HG03378 (cell line): Measurements from ENCODE around the gene NLGN1.

Experiments used
- ATAC-seq: cut with Tn5 transposase; IDR thresholded peaks from one replicate; pipeline ENCODE4 v1.9.1; 2021; ENCODE audit warnings: mild to moderate bottlenecking, moderate library complexity; ENCODE audit not compliant: unreplicated experiment

NLGN1 gene

GRCh38 chr3:173624086-173624485 lies 226.5 kb downstream of the NLGN1 start:
- no peak for ATAC-seq

- no peak for ATAC-seq
These were observed 233.3 kb downstream of the NLGN1 start for GRCh38 chr3:173630849-173631248.

DNA sequence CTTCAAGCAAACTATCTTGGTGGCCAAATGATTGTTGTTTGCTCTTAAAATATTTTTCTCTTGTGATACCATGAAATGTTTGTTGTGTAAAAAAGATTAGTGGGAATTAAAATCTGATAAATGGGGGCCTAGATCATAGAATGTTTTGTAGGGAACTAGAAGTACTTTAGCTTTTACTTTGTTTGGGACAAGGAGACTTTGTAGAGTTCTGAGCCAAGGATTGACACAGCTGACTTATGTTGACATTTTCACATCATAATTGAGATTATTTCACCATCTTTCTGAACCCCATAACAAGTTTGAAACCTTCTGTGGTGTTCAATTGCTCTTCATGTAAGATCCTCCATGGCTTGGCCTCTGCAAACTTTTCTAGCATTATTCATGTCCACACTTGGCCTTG lies 235.4 kb downstream of the NLGN1 start:
- no peak for ATAC-seq

- ATAC-seq, result no peak
These were observed 238.3 kb downstream of the NLGN1 start for GRCh38 chr3:173635826-173636225.

GRCh38 chr3:173639098-173639497 lies 241.6 kb downstream of the NLGN1 start:
- ATAC-seq, result no peak

DNA sequence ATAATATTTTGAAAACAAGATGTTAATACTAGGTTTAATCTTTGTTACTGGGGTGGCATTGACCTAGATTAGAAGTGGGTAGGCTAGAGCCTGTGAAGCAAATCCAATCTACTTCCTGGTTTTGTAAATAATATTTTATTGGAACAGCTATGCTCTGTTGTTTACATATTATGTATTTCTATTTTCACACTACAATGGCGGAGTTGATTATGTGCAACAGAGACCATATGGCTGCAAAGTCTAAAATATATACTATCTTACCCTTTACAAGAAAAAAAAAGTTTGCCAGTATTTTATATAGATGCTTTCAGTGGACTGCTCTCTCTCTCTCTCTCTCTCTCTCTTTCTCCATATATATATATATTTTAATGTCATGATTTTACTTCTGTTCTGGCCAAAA lies 244.2 kb downstream of the NLGN1 start:
- no peak for ATAC-seq

DNA sequence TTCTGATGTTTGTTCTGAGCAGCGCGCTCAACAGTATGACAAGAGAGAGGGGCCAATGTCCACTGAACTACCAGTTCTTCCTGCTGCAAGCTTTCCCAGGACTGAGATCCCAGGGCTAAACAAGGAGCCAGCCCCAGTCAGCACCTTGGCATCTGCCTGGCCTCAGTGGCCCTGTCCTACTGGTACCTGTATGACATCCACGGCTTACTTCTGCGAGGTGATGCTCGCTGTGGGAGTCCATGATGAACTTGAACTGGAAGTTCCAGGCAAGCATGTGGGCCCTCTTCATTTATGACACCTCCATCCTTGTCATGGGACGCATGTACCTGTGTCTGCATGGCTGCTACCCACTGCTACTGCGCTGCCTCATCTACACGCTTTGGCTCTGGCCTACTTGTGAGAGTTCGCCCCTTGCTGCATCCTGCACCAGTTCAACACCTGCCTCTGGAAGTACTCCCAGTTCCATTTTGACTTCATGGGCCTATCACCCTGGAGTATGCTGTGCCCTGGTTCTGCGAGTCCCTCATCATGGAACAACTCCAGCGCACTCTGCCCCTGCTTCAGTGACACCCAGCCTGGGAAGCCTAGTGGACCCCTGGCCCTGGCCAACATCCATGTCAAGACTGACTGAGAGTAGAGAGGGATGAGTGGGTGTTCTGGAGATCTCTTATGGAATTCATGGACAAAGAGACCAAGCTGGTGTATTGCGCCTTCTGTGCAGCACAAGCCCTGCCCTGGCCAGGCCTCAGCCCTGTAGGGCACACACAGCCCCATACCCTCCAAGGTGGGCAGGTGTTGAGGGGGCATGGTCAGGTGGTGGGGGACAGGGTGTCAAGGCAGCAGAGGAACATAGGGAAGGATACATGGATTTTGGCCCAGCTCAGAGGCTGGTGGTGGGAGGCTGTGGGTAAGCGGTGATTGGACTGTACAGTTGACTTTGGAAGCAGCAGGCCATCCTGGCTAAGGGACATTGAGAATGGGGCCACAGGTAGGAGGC lies 246.8 kb downstream of the NLGN1 start:
- ATAC-seq, result no peak

DNA sequence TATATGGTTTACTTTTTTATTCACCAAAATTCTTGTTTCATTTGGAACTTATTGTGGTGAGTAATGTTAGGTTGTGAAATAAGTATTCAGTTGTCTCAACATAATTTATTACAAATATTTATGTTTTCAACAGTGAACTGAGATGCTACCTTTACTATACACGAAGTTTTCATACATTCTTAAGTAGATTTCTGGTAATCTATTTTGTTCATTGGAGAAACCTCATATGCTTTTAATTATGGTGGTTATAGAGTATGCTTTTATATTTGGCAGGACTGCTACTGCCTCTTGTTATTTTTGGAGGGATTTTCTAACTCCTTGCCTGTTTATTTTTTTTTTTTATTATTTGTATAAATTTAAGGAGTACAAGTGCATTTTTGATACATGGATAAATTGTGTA lies 253.1 kb downstream of the NLGN1 start:
- ATAC-seq, result no peak

DNA sequence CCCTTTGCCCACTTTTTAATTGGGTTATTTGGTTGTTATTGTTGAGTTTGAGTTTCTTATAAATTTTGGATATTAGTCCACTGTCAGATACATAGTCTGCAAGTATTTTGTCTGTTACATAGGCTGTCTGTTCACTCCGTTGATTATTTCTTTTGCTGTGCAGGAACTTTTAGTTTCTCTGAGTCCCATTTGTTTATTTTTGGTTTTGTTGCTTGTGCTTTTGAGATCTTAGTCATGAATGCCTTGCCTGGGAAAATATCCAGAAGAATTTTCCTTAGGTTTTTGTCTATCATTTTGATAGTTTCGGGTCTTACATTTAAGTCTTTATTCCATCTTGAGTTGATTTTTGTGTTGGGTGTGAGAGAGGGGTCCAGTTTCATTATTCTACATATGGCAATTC lies 254.5 kb downstream of the NLGN1 start:
- no peak for ATAC-seq

DNA sequence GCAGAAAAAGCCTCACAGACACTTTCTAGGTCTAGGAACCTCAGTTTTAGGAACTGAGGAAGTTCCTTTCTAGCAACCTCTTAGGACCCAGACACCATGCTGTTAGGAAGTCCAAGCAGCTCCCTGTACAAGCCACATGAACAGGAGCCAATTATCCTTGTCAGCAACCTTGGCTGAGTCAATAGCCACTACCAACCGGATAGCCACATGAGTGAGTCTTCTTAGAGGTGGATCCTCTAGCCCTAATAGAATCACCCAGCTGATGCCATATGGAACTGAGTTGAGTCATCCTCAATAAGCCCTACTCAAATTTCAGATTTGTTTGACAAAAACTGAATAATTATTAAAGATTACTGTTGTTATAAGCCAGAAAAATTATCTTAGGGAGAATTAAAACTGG lies 256.2 kb downstream of the NLGN1 start:
- no peak for ATAC-seq

GRCh38 chr3:173659972-173660371 lies 262.4 kb downstream of the NLGN1 start:
- ATAC-seq, result no peak

GRCh38 chr3:173660645-173661299 lies 263.2 kb downstream of the NLGN1 start:
- ATAC-seq, result no peak

DNA sequence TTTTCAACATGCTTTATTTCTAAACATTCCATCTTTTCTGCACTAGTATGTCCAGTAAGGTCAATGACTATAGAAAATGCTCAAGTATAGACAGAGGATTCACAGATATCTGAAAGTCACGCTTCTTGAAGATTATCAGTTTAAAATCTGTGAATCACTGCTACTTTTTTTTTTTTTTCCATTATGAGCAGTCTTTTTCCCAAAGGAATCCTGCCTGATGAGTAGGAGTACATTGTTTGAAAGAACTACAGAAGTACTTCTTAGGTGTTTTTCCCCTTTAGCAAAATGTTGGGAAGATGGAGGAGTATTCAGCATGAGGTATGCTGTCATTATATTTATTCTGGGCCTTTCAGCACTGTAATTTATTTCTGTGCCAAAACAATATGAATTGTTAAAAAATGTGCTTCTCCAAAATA lies 266.2 kb downstream of the NLGN1 start:
- ATAC-seq, result no peak

GRCh38 chr3:173676094-173676493 lies 278.6 kb downstream of the NLGN1 start:
- no peak for ATAC-seq

DNA sequence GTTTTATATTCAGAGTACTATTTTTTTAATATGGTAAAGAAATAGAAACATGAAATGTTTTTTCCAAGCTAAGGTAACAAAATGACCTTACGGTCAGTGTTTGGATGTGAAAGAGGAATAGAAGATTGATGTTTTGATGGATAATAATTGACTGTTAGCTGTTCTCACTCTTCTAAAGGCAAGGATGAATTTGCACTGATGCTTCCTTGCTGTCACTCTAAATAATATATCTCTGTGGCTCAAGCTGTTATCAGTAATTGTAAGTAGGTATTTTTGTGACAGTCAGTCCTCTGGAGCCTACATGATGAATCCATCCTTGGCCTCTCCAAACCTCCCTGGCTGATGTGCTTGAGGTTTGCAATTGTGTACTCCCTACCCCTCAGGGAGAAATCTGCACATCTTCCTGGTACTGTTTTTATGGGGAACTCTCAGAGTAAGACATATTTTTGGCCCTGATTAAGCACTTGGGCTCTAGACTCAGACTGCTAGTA lies 283.7 kb downstream of the NLGN1 start:
- no peak for ATAC-seq

- no peak for ATAC-seq
These were observed 287.9 kb downstream of the NLGN1 start for GRCh38 chr3:173685456-173685855.

DNA sequence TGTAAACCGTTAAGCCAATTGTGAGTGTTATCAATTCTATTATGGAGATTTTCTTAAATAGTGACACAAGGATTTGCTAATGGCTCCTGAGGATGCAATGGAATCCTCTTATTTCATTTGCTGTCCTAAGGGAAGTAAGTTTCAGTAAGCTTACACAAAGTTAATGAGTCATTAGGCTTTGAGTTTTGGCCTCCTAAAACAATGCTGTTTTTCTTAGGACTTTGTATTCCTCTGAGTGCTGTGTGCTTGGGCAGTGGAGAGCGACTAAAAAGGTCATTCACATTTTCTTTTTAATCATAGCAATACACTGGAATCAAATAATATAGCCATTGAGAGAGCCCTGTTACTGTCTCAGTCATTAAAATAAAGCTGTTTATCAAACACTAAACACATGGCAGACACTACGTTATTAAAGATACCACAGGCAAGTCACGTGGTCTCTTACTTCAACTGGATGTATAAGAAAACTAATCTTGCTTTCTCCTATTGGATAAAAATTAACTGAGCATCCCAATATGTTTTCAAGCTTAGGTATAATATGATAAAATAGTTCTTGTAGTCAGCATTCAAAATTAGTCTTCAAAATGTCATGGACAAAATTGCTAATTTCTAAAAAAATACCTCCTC lies 290.8 kb downstream of the NLGN1 start:
- ATAC-seq, result no peak

- no peak for ATAC-seq
These were observed 293.1 kb downstream of the NLGN1 start for GRCh38 chr3:173690542-173691180.

DNA sequence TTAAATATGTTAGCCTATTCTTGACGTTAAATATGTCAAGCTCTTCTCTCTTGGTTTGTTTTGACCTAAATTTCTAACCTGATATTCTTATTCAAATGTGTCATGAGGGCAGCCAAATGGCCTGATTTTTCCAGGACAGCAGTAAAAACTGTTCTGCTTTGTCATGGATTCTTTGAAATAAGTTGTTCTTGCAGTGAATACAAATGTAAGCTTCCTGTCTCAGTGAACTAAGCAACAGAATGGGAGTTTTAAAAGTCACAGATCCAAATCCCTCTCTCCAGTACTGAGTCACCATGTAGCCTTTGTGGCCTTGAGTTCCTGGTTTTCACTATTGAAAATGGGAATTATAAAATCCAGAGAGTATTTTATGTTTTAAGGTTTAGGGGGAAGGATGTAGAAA lies 301.8 kb downstream of the NLGN1 start:
- ATAC-seq, result no peak

DNA sequence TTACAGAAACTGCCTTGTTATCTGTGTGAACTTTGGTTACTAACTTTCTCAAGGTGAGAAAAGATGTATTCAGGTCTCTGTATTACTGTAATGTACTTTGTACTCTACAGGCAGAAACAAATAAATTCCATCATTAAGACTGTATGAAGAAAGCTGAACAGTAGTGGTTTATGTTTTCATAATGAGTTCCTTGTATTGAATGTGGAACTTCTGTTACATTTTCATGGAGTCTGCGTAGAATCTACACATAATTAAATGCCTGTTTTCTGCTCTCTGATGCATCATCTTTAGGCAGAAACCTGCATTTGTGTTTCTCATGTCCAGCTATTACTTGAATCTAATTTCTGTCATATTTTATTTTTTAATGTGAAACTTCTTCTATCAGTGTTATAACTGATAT lies 302.8 kb downstream of the NLGN1 start:
- ATAC-seq, result no peak

DNA sequence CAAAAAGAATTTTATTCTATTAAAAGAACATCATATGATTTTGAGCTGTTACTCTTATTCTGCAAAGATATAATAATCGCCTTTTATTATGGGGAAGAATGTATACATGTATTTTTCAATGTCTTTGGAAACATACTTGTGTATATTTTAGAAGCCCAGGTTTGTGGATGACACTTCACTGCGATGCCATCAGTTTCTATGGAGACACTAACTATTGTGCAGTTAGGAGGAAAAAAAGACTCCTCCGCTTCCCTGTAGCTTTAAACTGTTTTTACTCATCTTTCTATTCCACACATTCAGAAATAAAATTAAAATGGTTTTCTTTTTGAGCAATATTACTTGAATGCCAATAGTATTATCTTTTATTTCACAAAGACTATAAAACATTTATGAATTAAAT lies 305.0 kb downstream of the NLGN1 start:
- ATAC-seq, result no peak
